GM18951 (cell line): ENCODE data around the gene CCRL2.

Experiments
- POLR2A ChIP-seq: IDR thresholded peaks from 4 replicates; pipeline ENCODE4 v1.6.1; 2011; ENCODE audit warnings: mild to moderate bottlenecking; ENCODE audit not compliant: insufficient read length, insufficient read depth; ENCODE audit errors: extremely low read depth
- in situ Hi-C: fragments of 300-500 bp; cut with MboI; formaldehyde crosslinking; loops from one replicate; pipeline ENCODE4 v1.12.0; 2022; ENCODE audit warnings: low sequenced_read_pairs, mixed read lengths, inconsistent platforms; ENCODE audit not compliant: unreplicated experiment

Gene CCRL2

DNA sequence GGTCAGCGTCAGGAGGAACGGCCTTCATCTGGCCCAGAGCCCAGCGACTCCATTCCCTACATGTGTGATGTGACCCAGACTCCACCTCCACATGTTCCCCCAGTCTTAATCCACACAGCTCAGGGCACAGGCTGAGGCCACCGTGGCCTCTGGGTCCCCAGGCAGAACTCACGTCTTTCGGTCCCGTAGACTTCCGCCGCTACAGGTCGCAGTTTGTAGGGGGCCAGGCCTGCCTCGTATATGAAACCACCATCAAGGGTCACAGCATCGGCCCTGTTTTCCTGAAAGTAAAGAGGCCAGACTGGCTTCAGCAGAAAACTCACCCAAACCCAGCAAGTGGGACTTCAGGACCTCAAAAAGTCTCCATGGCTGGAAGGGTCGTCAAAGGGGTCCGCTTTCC is 49.1 kb downstream of the CCRL2 start:
- in situ Hi-C loops, result no loop called here
- TF ChIP-seq POLR2A, result no peak
